PC-9 (cell line): Measurements from ENCODE around the gene CYFIP1. TPM values are rescaled to one million over a fixed set of nuclear protein-coding genes. Genes with fewer than 3 reads are reported as not detected.

ENCODE experiments used
- BruUV-seq: library from RNA; stranded (reverse); fragments of 400-500 nt; replicated peaks from 2 replicates; lab custom pipeline; 2021; lab: Mats Ljungman, UMichigan
- CTCF ChIA-PET: fragments of 300-600 bp; sonication (Branson Sonifier 250); formaldehyde crosslinking; loops from one replicate; lab custom pipeline; 2022; ENCODE audit warnings: antibody characterized with exemption; lab: Charles Lee
- POLR2A ChIA-PET: fragments of 300-600 bp; sonication (Branson Sonifier 250); formaldehyde crosslinking; loops from one replicate; lab custom pipeline; 2022; ENCODE audit warnings: antibody characterized with exemption; ENCODE audit not compliant: unreplicated experiment; lab: Charles Lee
- DNase-seq, 2 experiments: peaks; one replicate each; pipeline versions ENCODE4 v3.0.0 to v3.0.0-alpha.2; 2015 to 2022; ENCODE audit warnings: mixed read lengths in 1 of 2
- H2AFZ ChIP-seq: fragments of 200-600 bp; sonication (generic); 2 replicates; pipeline ENCODE4 v1.8.1; 2017; ENCODE audit warnings: antibody characterized with exemption
- H3F3A ChIP-seq: fragments of 200-600 bp; sonication (generic); 2 replicates; pipeline ENCODE4 v1.8.1; 2017; ENCODE audit warnings: antibody characterized with exemption, mild to moderate bottlenecking, low read depth; ENCODE audit not compliant: insufficient read depth
- H3K27ac ChIP-seq: fragments of 200-600 bp; sonication (generic); 2 replicates; pipeline ENCODE4 v1.6.1; 2016; ENCODE audit warnings: mixed run types
- H3K27me3 ChIP-seq: fragments of 200-600 bp; sonication (generic); 2 replicates; pipeline ENCODE4 v1.6.1; 2016; ENCODE audit warnings: low read depth, mixed run types; ENCODE audit not compliant: insufficient read depth
- H3K36me3 ChIP-seq: fragments of 200-600 bp; sonication (generic); 2 replicates; pipeline ENCODE4 v1.6.1; 2016; ENCODE audit warnings: low read depth, mixed run types
- H3K4me1 ChIP-seq: fragments of 200-600 bp; sonication (generic); replicated peaks from 2 replicates; pipeline ENCODE4 v1.6.1; 2016; ENCODE audit warnings: mixed run types; ENCODE audit not compliant: insufficient read depth
- H3K4me2 ChIP-seq: fragments of 200-600 bp; sonication (generic); 2 replicates; pipeline ENCODE4 v1.6.1; 2017; ENCODE audit warnings: mixed run types
- H3K4me3 ChIP-seq: fragments of 200-600 bp; sonication (generic); 2 replicates; pipeline ENCODE4 v1.6.1; 2016; ENCODE audit warnings: mixed run types
- H3K79me2 ChIP-seq: fragments of 200-600 bp; sonication (generic); 2 replicates; pipeline ENCODE4 v1.6.1; 2017; ENCODE audit warnings: low read depth, mixed run types
- H3K9me2 ChIP-seq: fragments of 200-600 bp; sonication (generic); 2 replicates; pipeline ENCODE4 v1.8.1; 2017; ENCODE audit warnings: mild to moderate bottlenecking; ENCODE audit not compliant: insufficient read depth
- H3K9me3 ChIP-seq: fragments of 200-600 bp; sonication (generic); 2 replicates; pipeline ENCODE4 v1.8.1; 2016; ENCODE audit warnings: low read depth; ENCODE audit not compliant: insufficient read depth
- H4K20me1 ChIP-seq: fragments of 200-600 bp; sonication (generic); 2 replicates; pipeline ENCODE4 v1.8.1; 2017; ENCODE audit not compliant: insufficient read depth
- EZH2 ChIP-seq: fragments of 200-600 bp; sonication (generic); IDR thresholded peaks from 2 replicates; pipeline ENCODE4 v1.8.0; 2017; ENCODE audit warnings: antibody characterized with exemption, low read depth
- intact Hi-C: fragments of 100-400 bp; cut with micrococcal nuclease; formaldehyde crosslinking; loops from one replicate; pipeline ENCODE4 v1.10.0; 2022; ENCODE audit not compliant: unreplicated experiment
- total RNA-seq: library from RNA; stranded (reverse); gene quantifications from 2 replicates; pipeline ENCODE4 v1.2.3, GENCODE V29; 2021
- TF ChIP-seq, protein P1 (sequence below): fragments of 200-600 bp; sonication (generic); conservative IDR thresholded peaks from 2 replicates; pipeline ENCODE4 v1.6.1; 2017; ENCODE audit warnings: mixed run types, antibody characterized with exemption, mild to moderate bottlenecking, moderate library complexity

CYFIP1 gene
- total RNA-seq, 1 experiment from 2014 or later, result 114 TPM

GRCh38 chr15:22823495-22824128 lies 156.6 kb downstream of the CYFIP1 start:
- POLR2A ChIA-PET, result no interaction called here
- H2AFZ ChIP-seq, result no peak overlapping the region
- no peaks in the 10 kb centered on the region for H3K36me3 ChIP-seq

GRCh38 chr15:22819651-22820050 lies 160.5 kb downstream of the CYFIP1 start:
- Histone ChIP-seq H3K4me2 (no peak overlapping the region), H3F3A (no peaks in the 10 kb centered on the region), H4K20me1 (no peaks in the 10 kb centered on the region), H3K36me3 (no peaks in the 10 kb centered on the region), H3K4me3 (no peak overlapping the region), H3K27ac (no peak overlapping the region), H3K9me3 (no peaks in the 10 kb centered on the region), H3K79me2 (no peaks in the 10 kb centered on the region), H3K4me1 (no peaks in the 10 kb centered on the region), H2AFZ (no peak overlapping the region), H3K27me3 (no peaks in the 10 kb centered on the region), H3K9me2 (no peaks in the 10 kb centered on the region)
- DNase-seq, result no peak
- intact Hi-C loops, result no loop called here
- ChIA-PET CTCF (no interaction called here), POLR2A (no interaction called here)
- TF ChIP-seq, protein P1, sequence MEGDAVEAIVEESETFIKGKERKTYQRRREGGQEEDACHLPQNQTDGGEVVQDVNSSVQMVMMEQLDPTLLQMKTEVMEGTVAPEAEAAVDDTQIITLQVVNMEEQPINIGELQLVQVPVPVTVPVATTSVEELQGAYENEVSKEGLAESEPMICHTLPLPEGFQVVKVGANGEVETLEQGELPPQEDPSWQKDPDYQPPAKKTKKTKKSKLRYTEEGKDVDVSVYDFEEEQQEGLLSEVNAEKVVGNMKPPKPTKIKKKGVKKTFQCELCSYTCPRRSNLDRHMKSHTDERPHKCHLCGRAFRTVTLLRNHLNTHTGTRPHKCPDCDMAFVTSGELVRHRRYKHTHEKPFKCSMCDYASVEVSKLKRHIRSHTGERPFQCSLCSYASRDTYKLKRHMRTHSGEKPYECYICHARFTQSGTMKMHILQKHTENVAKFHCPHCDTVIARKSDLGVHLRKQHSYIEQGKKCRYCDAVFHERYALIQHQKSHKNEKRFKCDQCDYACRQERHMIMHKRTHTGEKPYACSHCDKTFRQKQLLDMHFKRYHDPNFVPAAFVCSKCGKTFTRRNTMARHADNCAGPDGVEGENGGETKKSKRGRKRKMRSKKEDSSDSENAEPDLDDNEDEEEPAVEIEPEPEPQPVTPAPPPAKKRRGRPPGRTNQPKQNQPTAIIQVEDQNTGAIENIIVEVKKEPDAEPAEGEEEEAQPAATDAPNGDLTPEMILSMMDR, result no peak
- no peak for TF ChIP-seq EZH2
- no TSS peak for BruUV-seq

More at GRCh38 chr15:22823495-22824128, 156.6 kb downstream of the CYFIP1 start:
- Histone ChIP-seq H4K20me1 (no peaks in the 10 kb centered on the region), H3F3A (no peaks in the 10 kb centered on the region), H3K27me3 (no peaks in the 10 kb centered on the region), H3K9me3 (no peaks in the 10 kb centered on the region), H3K4me2 (no peak overlapping the region), H3K79me2 (no peaks in the 10 kb centered on the region), H3K27ac (no peak overlapping the region), H3K4me1 (no peaks in the 10 kb centered on the region), H3K9me2 (no peaks in the 10 kb centered on the region), H3K4me3 (no peak overlapping the region)
- DNase-seq, result no peak
- no TSS peak for BruUV-seq
- no peak for TF ChIP-seq EZH2
- TF ChIP-seq, protein P1, result no peak
- CTCF ChIA-PET, result no interaction called here
- intact Hi-C loops, result no loop called here

Other genes starting within 250 kb of the CYFIP1 start
- 15.8 and 18.6 TPM in 2 replicates for gene NIPA1, start 193.7 kb downstream of the CYFIP1 start, total RNA-seq
- gene NIPA2, start 141.7 kb downstream of the CYFIP1 start, total RNA-seq, result 48.4 and 65.6 TPM in 2 replicates
- gene TUBGCP5, start 59.2 kb upstream of the CYFIP1 start, total RNA-seq, result 10.7 and 11.2 TPM in 2 replicates
- not detected in 2 replicates for gene GOLGA6L1, start 156.5 kb upstream of the CYFIP1 start, total RNA-seq